Hepatocyte (in vitro differentiated cells): ENCODE data around the gene RPL41. TPM values are rescaled to one million over a fixed set of nuclear protein-coding genes. Genes with fewer than 3 reads are reported as not detected.

Experiments
- DNase-seq: peaks from one replicate; pipeline ENCODE4 v3.0.0-alpha.2; 2016; ENCODE audit warnings: low spot score
- H2AFZ ChIP-seq: fragments of 200-600 bp; sonication (generic); 2 replicates; pipeline ENCODE4 v1.6.0; 2016; ENCODE audit warnings: antibody characterized with exemption, mild to moderate bottlenecking
- H3K27ac ChIP-seq: fragments of 200-600 bp; sonication (generic); 2 replicates; pipeline ENCODE4 v1.5.1; 2016; ENCODE audit warnings: mild to moderate bottlenecking
- H3K27me3 ChIP-seq: fragments of 200-600 bp; sonication (generic); 2 replicates; pipeline ENCODE4 v1.6.1; 2016
- H3K36me3 ChIP-seq: fragments of 200-600 bp; sonication (generic); replicated peaks from 2 replicates; pipeline ENCODE4 v1.5.1; 2016; ENCODE audit warnings: low read depth; ENCODE audit not compliant: insufficient read depth
- H3K4me1 ChIP-seq: fragments of 200-600 bp; sonication (generic); 2 replicates; pipeline ENCODE4 v1.5.1; 2016; ENCODE audit warnings: mild to moderate bottlenecking, moderate library complexity; ENCODE audit not compliant: insufficient read depth
- H3K4me2 ChIP-seq: fragments of 200-600 bp; sonication (generic); 2 replicates; pipeline ENCODE4 v1.6.0; 2016
- H3K4me3 ChIP-seq: fragments of 200-600 bp; sonication (generic); 2 replicates; pipeline ENCODE4 v1.5.1; 2016; ENCODE audit warnings: mild to moderate bottlenecking
- H3K79me2 ChIP-seq: fragments of 200-600 bp; sonication (generic); 2 replicates; pipeline ENCODE4 v1.6.0; 2017; ENCODE audit warnings: mild to moderate bottlenecking
- H3K9me2 ChIP-seq: fragments of 200-600 bp; sonication (generic); replicated peaks from 2 replicates; pipeline ENCODE4 v1.6.0; 2017; ENCODE audit warnings: mild to moderate bottlenecking; ENCODE audit not compliant: insufficient read depth
- H3K9me3 ChIP-seq: fragments of 200-600 bp; sonication (generic); 2 replicates; pipeline ENCODE4 v1.5.1; 2016; ENCODE audit warnings: low read depth, mild to moderate bottlenecking
- H4K20me1 ChIP-seq: fragments of 200-600 bp; sonication (generic); 2 replicates; pipeline ENCODE4 v1.6.0; 2016; ENCODE audit warnings: mild to moderate bottlenecking; ENCODE audit not compliant: insufficient read depth, poor library complexity, severe bottlenecking
- CTCF ChIP-seq: fragments of 200-600 bp; sonication (generic); IDR thresholded peaks from 2 replicates; pipeline ENCODE4 v1.5.1; 2016; ENCODE audit warnings: antibody characterized with exemption, mild to moderate bottlenecking; ENCODE audit not compliant: poor library complexity
- EZH2 ChIP-seq: fragments of 200-600 bp; sonication (generic); IDR thresholded peaks from 2 replicates; pipeline ENCODE4 v1.6.1; 2016; ENCODE audit warnings: antibody characterized with exemption, mild to moderate bottlenecking, borderline replicate concordance
- EZH2phosphoT487 ChIP-seq: fragments of 200-600 bp; sonication (generic); IDR thresholded peaks from one replicate; pipeline ENCODE4 v1.6.1; 2018; ENCODE audit warnings: antibody characterized with exemption, mild to moderate bottlenecking, low read depth, moderate library complexity; ENCODE audit not compliant: unreplicated experiment, severe bottlenecking
- WGBS: methylation state at CpG from one replicate; pipeline ENCODE4 v1.1.6; 2016; ENCODE audit warnings: low lambda C conversion rate; ENCODE audit errors: missing lambda C conversion rate; 5-methylcytosine and 5-hydroxymethylcytosine counted together
- polyA plus RNA-seq: library from polyadenylated mRNA; unstranded; fragments of >200 nt; fragmentation: Nextera tagmentation; extraction: Ambion mirVana; gene quantifications from 2 replicates; pipeline ENCODE4 v1.2.1, GENCODE V29; 2016
- total RNA-seq: library from RNA; depleted of rRNA; stranded (reverse); fragments of >200 nt; gene quantifications from 2 replicates; pipeline ENCODE4 v1.2.3, GENCODE V29; 2014

RPL41 gene
- total and polyA plus RNA-seq, 2 experiments from 2014 or later, result 2,240 to 2,801 TPM

GRCh38 chr12:56164345-56164729 lies 47.9 kb downstream of the RPL41 start:
- Histone ChIP-seq H3K9me3 (no peaks in the 10 kb centered on the region), H3K4me3 (no peak overlapping the region), H3K4me1 (peaks cover 22% of the 10 kb centered on the region), H3K4me2 (no peak overlapping the region), H4K20me1 (peaks cover 26% of the 10 kb centered on the region), H2AFZ (no peak overlapping the region), H3K27ac (no peak overlapping the region), H3K36me3 (no peaks in the 10 kb centered on the region), H3K27me3 (no peaks in the 10 kb centered on the region), H3K79me2 (peaks cover 21% of the 10 kb centered on the region), H3K9me2 (no peaks in the 10 kb centered on the region)
- TF ChIP-seq EZH2 (no peak), EZH2phosphoT487 (no peak), CTCF (no peak)
- no peak for DNase-seq
- WGBS, result 97% methylated on average over 17 of the region's 17 CpGs

GRCh38 chr12:56165369-56165768 lies 48.9 kb downstream of the RPL41 start:
- H3K9me3 ChIP-seq, result no peaks in the 10 kb centered on the region
- H3K36me3 ChIP-seq, result no peaks in the 10 kb centered on the region
- DNase-seq, result no peak
- H2AFZ ChIP-seq, result no peak overlapping the region
- peaks cover 16% of the 10 kb centered on the region for H4K20me1 ChIP-seq
- H3K27me3 ChIP-seq, result no peaks in the 10 kb centered on the region
- no peak for TF ChIP-seq CTCF
- no peak for TF ChIP-seq EZH2phosphoT487
- TF ChIP-seq EZH2, result no peak
- peaks cover 11% of the 10 kb centered on the region for H3K79me2 ChIP-seq
- H3K27ac ChIP-seq, result no peak overlapping the region
- no peak overlapping the region for H3K4me3 ChIP-seq
- H3K4me1 ChIP-seq, result peaks cover 12% of the 10 kb centered on the region
- WGBS, result 88% methylated on average over 4 of the region's 4 CpGs
- H3K9me2 ChIP-seq, result no peaks in the 10 kb centered on the region
- H3K4me2 ChIP-seq, result no peak overlapping the region

Other genes with a start within 250 kb of the RPL41 start
- gene PYM1, start 188.7 kb upstream of the RPL41 start, total RNA-seq, result 33.7 and 44.5 TPM in 2 replicates
- gene PYM1, start 188.7 kb upstream of the RPL41 start, polyA plus RNA-seq, result 39.9 and 51.1 TPM in 2 replicates
- 25.3 and 27.0 TPM in 2 replicates for gene DGKA, start 185.5 kb upstream of the RPL41 start, total RNA-seq
- gene DGKA, start 185.5 kb upstream of the RPL41 start, polyA plus RNA-seq, result 25.4 and 25.9 TPM in 2 replicates
- gene PMEL, start 150.6 kb upstream of the RPL41 start, total RNA-seq, result 8.6 and 15.3 TPM in 2 replicates
- gene PMEL, start 150.6 kb upstream of the RPL41 start, polyA plus RNA-seq, result 27.9 and 34.2 TPM in 2 replicates
- gene CDK2, start 149.8 kb upstream of the RPL41 start, total RNA-seq, result 26.6 and 31.1 TPM in 2 replicates
- 23.9 and 25.8 TPM in 2 replicates for gene CDK2, start 149.8 kb upstream of the RPL41 start, polyA plus RNA-seq
- gene RAB5B, start 142.6 kb upstream of the RPL41 start, total RNA-seq, result 79.1 and 93.4 TPM in 2 replicates
- 101 and 103 TPM in 2 replicates for gene RAB5B, start 142.6 kb upstream of the RPL41 start, polyA plus RNA-seq
- gene SUOX, start 119.4 kb upstream of the RPL41 start, total RNA-seq, result 26.9 and 30.2 TPM in 2 replicates
- gene SUOX, start 119.4 kb upstream of the RPL41 start, polyA plus RNA-seq, result 19.7 and 25.6 TPM in 2 replicates
- 1.6 and 6.7 TPM in 2 replicates for gene IKZF4, start 95.6 kb upstream of the RPL41 start, total RNA-seq
- gene IKZF4, start 95.6 kb upstream of the RPL41 start, polyA plus RNA-seq, result 3.5 and 5.3 TPM in 2 replicates
- 665 and 673 TPM in 2 replicates for gene RPS26, start 74.7 kb upstream of the RPL41 start, total RNA-seq
- gene RPS26, start 74.7 kb upstream of the RPL41 start, polyA plus RNA-seq, result 245 and 252 TPM in 2 replicates
- 104 and 128 TPM in 2 replicates for gene ERBB3, start 36.5 kb upstream of the RPL41 start, total RNA-seq
- 56.1 and 69.0 TPM in 2 replicates for gene ERBB3, start 36.5 kb upstream of the RPL41 start, polyA plus RNA-seq
- gene PA2G4, start 12.1 kb upstream of the RPL41 start, total RNA-seq, result 87.9 and 90.7 TPM in 2 replicates
- gene PA2G4, start 12.1 kb upstream of the RPL41 start, polyA plus RNA-seq, result 102 and 109 TPM in 2 replicates
- gene ZC3H10, start 1.6 kb downstream of the RPL41 start, total RNA-seq, result 3.7 and 9.0 TPM in 2 replicates
- gene ZC3H10, start 1.6 kb downstream of the RPL41 start, polyA plus RNA-seq, result 2.2 and 5.7 TPM in 2 replicates
- gene ESYT1, start 11.6 kb downstream of the RPL41 start, total RNA-seq, result 44.9 and 52.3 TPM in 2 replicates
- gene ESYT1, start 11.6 kb downstream of the RPL41 start, polyA plus RNA-seq, result 40.0 and 43.8 TPM in 2 replicates
- 80.6 and 98.1 TPM in 2 replicates for gene MYL6B, start 36.0 kb downstream of the RPL41 start, total RNA-seq
- 82.2 and 83.9 TPM in 2 replicates for gene MYL6B, start 36.0 kb downstream of the RPL41 start, polyA plus RNA-seq
- gene MYL6, start 41.7 kb downstream of the RPL41 start, total RNA-seq, result 1,441 and 1,490 TPM in 2 replicates
- 2,273 and 2,387 TPM in 2 replicates for gene MYL6, start 41.7 kb downstream of the RPL41 start, polyA plus RNA-seq
- gene SMARCC2, start 72.8 kb downstream of the RPL41 start, total RNA-seq, result 34.8 and 37.4 TPM in 2 replicates
- 68.6 and 72.4 TPM in 2 replicates for gene SMARCC2, start 72.8 kb downstream of the RPL41 start, polyA plus RNA-seq
- gene RNF41, start 105.3 kb downstream of the RPL41 start, total RNA-seq, result 47.6 and 66.4 TPM in 2 replicates
- 12.2 and 22.5 TPM in 2 replicates for gene RNF41, start 105.3 kb downstream of the RPL41 start, polyA plus RNA-seq
- gene NABP2, start 107.7 kb downstream of the RPL41 start, total RNA-seq, result 21.9 and 35.4 TPM in 2 replicates
- 12.4 and 12.5 TPM in 2 replicates for gene NABP2, start 107.7 kb downstream of the RPL41 start, polyA plus RNA-seq
- gene SLC39A5, start 113.4 kb downstream of the RPL41 start, total RNA-seq, result 179 and 187 TPM in 2 replicates
- gene SLC39A5, start 113.4 kb downstream of the RPL41 start, polyA plus RNA-seq, result 155 and 167 TPM in 2 replicates
- 21.9 and 23.3 TPM in 2 replicates for gene ANKRD52, start 141.8 kb downstream of the RPL41 start, total RNA-seq
- gene ANKRD52, start 141.8 kb downstream of the RPL41 start, polyA plus RNA-seq, result 37.2 and 46.8 TPM in 2 replicates
- 7.8 and 8.2 TPM in 2 replicates for gene COQ10A, start 150.3 kb downstream of the RPL41 start, total RNA-seq
- gene COQ10A, start 150.3 kb downstream of the RPL41 start, polyA plus RNA-seq, result 9.6 and 10.7 TPM in 2 replicates
- gene CS, start 183.7 kb downstream of the RPL41 start, total RNA-seq, result 111 and 115 TPM in 2 replicates
- gene CS, start 183.7 kb downstream of the RPL41 start, polyA plus RNA-seq, result 83.2 and 96.6 TPM in 2 replicates
- 155 and 179 TPM in 2 replicates for gene CNPY2, start 199.4 kb downstream of the RPL41 start, total RNA-seq
- 428 and 474 TPM in 2 replicates for gene CNPY2, start 199.4 kb downstream of the RPL41 start, polyA plus RNA-seq
- 23.5 and 29.4 TPM in 2 replicates for gene PAN2, start 217.4 kb downstream of the RPL41 start, total RNA-seq
- gene PAN2, start 217.4 kb downstream of the RPL41 start, polyA plus RNA-seq, result 23.6 and 41.1 TPM in 2 replicates
- 2.0 and 2.3 TPM in 2 replicates for gene IL23A, start 222.3 kb downstream of the RPL41 start, total RNA-seq
- gene IL23A, start 222.3 kb downstream of the RPL41 start, polyA plus RNA-seq, result 2.1 and 3.1 TPM in 2 replicates
- gene STAT2, start 243.5 kb downstream of the RPL41 start, total RNA-seq, result 148 and 157 TPM in 2 replicates
- gene STAT2, start 243.5 kb downstream of the RPL41 start, polyA plus RNA-seq, result 90.1 and 104 TPM in 2 replicates
- gene APOF, start 246.2 kb downstream of the RPL41 start, total RNA-seq, result 0.12 TPM in 1 of 2 replicates, not detected in the other
- 0.55 TPM in 1 of 2 replicates, not detected in the other for gene APOF, start 246.2 kb downstream of the RPL41 start, polyA plus RNA-seq